PC-9 (cell line): ENCODE data around the gene PDSS1. TPM values are rescaled to one million over a fixed set of nuclear protein-coding genes. Genes with fewer than 3 reads are reported as not detected.

Experiments
- BruUV-seq: library from RNA; stranded (reverse); fragments of 400-500 nt; replicated peaks from 2 replicates; lab custom pipeline; 2021; lab: Mats Ljungman, UMichigan
- CTCF ChIA-PET: fragments of 300-600 bp; sonication (Branson Sonifier 250); formaldehyde crosslinking; loops from one replicate; lab custom pipeline; 2022; ENCODE audit warnings: antibody characterized with exemption; lab: Charles Lee
- POLR2A ChIA-PET: fragments of 300-600 bp; sonication (Branson Sonifier 250); formaldehyde crosslinking; loops from one replicate; lab custom pipeline; 2022; ENCODE audit warnings: antibody characterized with exemption; ENCODE audit not compliant: unreplicated experiment; lab: Charles Lee
- DNase-seq, 2 experiments: peaks; one replicate each; pipeline versions ENCODE4 v3.0.0 to v3.0.0-alpha.2; 2015 to 2022; ENCODE audit warnings: mixed read lengths in 1 of 2
- H2AFZ ChIP-seq: fragments of 200-600 bp; sonication (generic); 2 replicates; pipeline ENCODE4 v1.8.1; 2017; ENCODE audit warnings: antibody characterized with exemption
- H3F3A ChIP-seq: fragments of 200-600 bp; sonication (generic); 2 replicates; pipeline ENCODE4 v1.8.1; 2017; ENCODE audit warnings: antibody characterized with exemption, mild to moderate bottlenecking, low read depth; ENCODE audit not compliant: insufficient read depth
- H3K27ac ChIP-seq: fragments of 200-600 bp; sonication (generic); 2 replicates; pipeline ENCODE4 v1.6.1; 2016; ENCODE audit warnings: mixed run types
- H3K27me3 ChIP-seq: fragments of 200-600 bp; sonication (generic); 2 replicates; pipeline ENCODE4 v1.6.1; 2016; ENCODE audit warnings: low read depth, mixed run types; ENCODE audit not compliant: insufficient read depth
- H3K36me3 ChIP-seq: fragments of 200-600 bp; sonication (generic); 2 replicates; pipeline ENCODE4 v1.6.1; 2016; ENCODE audit warnings: low read depth, mixed run types
- H3K4me1 ChIP-seq: fragments of 200-600 bp; sonication (generic); replicated peaks from 2 replicates; pipeline ENCODE4 v1.6.1; 2016; ENCODE audit warnings: mixed run types; ENCODE audit not compliant: insufficient read depth
- H3K4me2 ChIP-seq: fragments of 200-600 bp; sonication (generic); 2 replicates; pipeline ENCODE4 v1.6.1; 2017; ENCODE audit warnings: mixed run types
- H3K4me3 ChIP-seq: fragments of 200-600 bp; sonication (generic); 2 replicates; pipeline ENCODE4 v1.6.1; 2016; ENCODE audit warnings: mixed run types
- H3K79me2 ChIP-seq: fragments of 200-600 bp; sonication (generic); 2 replicates; pipeline ENCODE4 v1.6.1; 2017; ENCODE audit warnings: low read depth, mixed run types
- H3K9me2 ChIP-seq: fragments of 200-600 bp; sonication (generic); 2 replicates; pipeline ENCODE4 v1.8.1; 2017; ENCODE audit warnings: mild to moderate bottlenecking; ENCODE audit not compliant: insufficient read depth
- H3K9me3 ChIP-seq: fragments of 200-600 bp; sonication (generic); 2 replicates; pipeline ENCODE4 v1.8.1; 2016; ENCODE audit warnings: low read depth; ENCODE audit not compliant: insufficient read depth
- H4K20me1 ChIP-seq: fragments of 200-600 bp; sonication (generic); 2 replicates; pipeline ENCODE4 v1.8.1; 2017; ENCODE audit not compliant: insufficient read depth
- CTCF ChIP-seq: fragments of 200-600 bp; sonication (generic); conservative IDR thresholded peaks from 2 replicates; pipeline ENCODE4 v1.6.1; 2017; ENCODE audit warnings: mixed run types, antibody characterized with exemption, mild to moderate bottlenecking, moderate library complexity
- EZH2 ChIP-seq: fragments of 200-600 bp; sonication (generic); IDR thresholded peaks from 2 replicates; pipeline ENCODE4 v1.8.0; 2017; ENCODE audit warnings: antibody characterized with exemption, low read depth
- intact Hi-C: fragments of 100-400 bp; cut with micrococcal nuclease; formaldehyde crosslinking; loops from one replicate; pipeline ENCODE4 v1.10.0; 2022; ENCODE audit not compliant: unreplicated experiment
- total RNA-seq: library from RNA; stranded (reverse); gene quantifications from 2 replicates; pipeline ENCODE4 v1.2.3, GENCODE V29; 2021

Gene PDSS1
- total RNA-seq, 1 experiment from 2014 or later, result 5.6 TPM

GRCh38 chr10:26790221-26790995 is 92.9 kb downstream of the PDSS1 start:
- H3K4me3 ChIP-seq, result no peak overlapping the region
- CTCF ChIA-PET, result no interaction called here

GRCh38 chr10:26792758-26793495 is 95.4 kb downstream of the PDSS1 start:
- Histone ChIP-seq H3K27me3 (no peaks in the 10 kb centered on the region), H3K4me2 (no peak overlapping the region), H2AFZ (no peak overlapping the region), H3K9me2 (no peaks in the 10 kb centered on the region), H3K79me2 (no peaks in the 10 kb centered on the region), H3K9me3 (no peaks in the 10 kb centered on the region), H4K20me1 (no peaks in the 10 kb centered on the region; the same call in none of the 2 replicates), H3K4me3 (no peak overlapping the region), H3K4me1 (no peaks in the 10 kb centered on the region), H3K27ac (no peak overlapping the region), H3F3A (no peaks in the 10 kb centered on the region), H3K36me3 (no peaks in the 10 kb centered on the region)
- POLR2A ChIA-PET, result no interaction called here
- no peak for DNase-seq
- intact Hi-C loops, result no loop called here
- BruUV-seq, result no TSS peak
- CTCF ChIA-PET, result no interaction called here
- TF ChIP-seq CTCF (no peak), EZH2 (no peak)

More at GRCh38 chr10:26790221-26790995, 92.9 kb downstream of the PDSS1 start:
- intact Hi-C loops, result no loop called here
- Histone ChIP-seq H3K27me3 (no peaks in the 10 kb centered on the region), H3K9me2 (no peaks in the 10 kb centered on the region), H2AFZ (no peak overlapping the region), H3K4me1 (no peaks in the 10 kb centered on the region), H3K9me3 (no peaks in the 10 kb centered on the region), H4K20me1 (no peaks in the 10 kb centered on the region; the same call in 1 of the 2 replicates), H3K27ac (no peak overlapping the region), H3K4me2 (no peak overlapping the region), H3F3A (no peaks in the 10 kb centered on the region), H3K36me3 (no peaks in the 10 kb centered on the region), H3K79me2 (no peaks in the 10 kb centered on the region)
- BruUV-seq, result no TSS peak
- POLR2A ChIA-PET, result no interaction called here
- TF ChIP-seq CTCF (no peak), EZH2 (no peak)
- DNase-seq, result no peak

Other genes starting within 250 kb of the PDSS1 start
- 41.3 and 50.8 TPM in 2 replicates for gene ABI1, start 163.3 kb downstream of the PDSS1 start, total RNA-seq